ENCODE results near the gene FPGS.

DNA sequence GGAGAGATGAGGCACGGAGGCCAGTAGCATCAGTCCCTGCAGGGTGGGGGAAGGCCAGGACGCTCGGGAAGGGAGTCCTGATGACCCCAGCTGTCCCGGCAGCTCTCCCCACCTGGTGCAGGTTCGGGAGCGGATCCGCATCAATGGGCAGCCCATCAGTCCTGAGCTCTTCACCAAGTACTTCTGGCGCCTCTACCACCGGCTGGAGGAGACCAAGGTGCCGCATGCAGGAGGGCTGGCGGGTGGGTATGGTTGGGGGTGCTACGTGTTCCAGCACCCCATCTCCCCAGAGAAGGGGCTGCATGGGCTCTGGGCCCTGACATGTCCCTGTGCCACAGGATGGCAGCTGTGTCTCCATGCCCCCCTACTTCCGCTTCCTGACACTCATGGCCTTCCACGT lies 4.2 kb downstream of the FPGS start:
- TF ChIP-seq EZH2phosphoT487 (IDR thresholded peaks at IDR 0.05; ENCODE audit: borderline replicate concordance, low read depth) (no peak), YY1 (IDR thresholded peaks at IDR 0.05; ENCODE audit: low read depth) (no peak), MAX (IDR thresholded peaks at IDR 0.05; ENCODE audit: low read depth) (no peak), ZBTB33 (IDR thresholded peaks at IDR 0.05; ENCODE audit: borderline replicate concordance, low read depth) (no peak), POLR2AphosphoS5 (IDR thresholded peaks at IDR 0.05; ENCODE audit: low read depth, low read length) (no peak)
